HEK293T (cell line): ENCODE measurements around the gene DMC1.

ENCODE experiments used
- BHLHE40 ChIP-seq: fragments of 450-650 bp; IDR thresholded peaks from 2 replicates; pipeline ENCODE4 v1.6.1; 2016; ENCODE audit warnings: mild to moderate bottlenecking, moderate library complexity, borderline replicate concordance
- FOXM1 ChIP-seq: fragments of 450-650 bp; IDR thresholded peaks from 2 replicates; pipeline ENCODE4 v1.6.1; 2017; ENCODE audit warnings: mild to moderate bottlenecking, borderline replicate concordance
- LEF1 ChIP-seq: fragments of 450-650 bp; IDR thresholded peaks from 2 replicates; pipeline ENCODE4 v1.6.1; 2017; ENCODE audit warnings: mild to moderate bottlenecking, borderline replicate concordance
- SP1 ChIP-seq: fragments of 450-650 bp; IDR thresholded peaks from 2 replicates; pipeline ENCODE4 v1.6.1; 2017
- TARDBP ChIP-seq: fragments of 450-650 bp; IDR thresholded peaks from 2 replicates; pipeline ENCODE4 v1.6.1; 2016

DNA sequence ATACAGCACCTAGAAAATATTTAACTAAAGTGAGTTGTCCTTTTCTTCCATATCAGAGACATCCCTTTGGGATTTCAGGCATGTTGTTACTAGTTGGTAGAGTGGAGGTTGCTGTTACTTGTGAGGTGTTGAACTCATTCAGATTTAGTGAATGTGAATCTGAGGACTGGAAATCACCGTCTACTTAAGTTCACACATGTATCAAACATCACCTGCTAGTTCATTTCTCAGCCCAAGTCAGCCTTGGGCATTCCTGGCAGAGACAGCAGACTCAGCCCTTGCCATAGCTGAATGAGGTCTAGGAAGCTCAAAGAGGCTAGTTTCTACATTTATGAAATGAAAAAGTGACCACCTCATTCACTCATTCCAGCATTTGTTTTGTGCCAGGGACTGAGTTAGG is 92.4 kb downstream of the DMC1 start:
- TF ChIP-seq LEF1: no peak
- no peak for TF ChIP-seq SP1
- TF ChIP-seq FOXM1: no peak
- TF ChIP-seq BHLHE40: no peak
- TF ChIP-seq TARDBP: no peak
